ENCODE measurements around the gene CACNB2.

CACNB2 gene

DNA sequence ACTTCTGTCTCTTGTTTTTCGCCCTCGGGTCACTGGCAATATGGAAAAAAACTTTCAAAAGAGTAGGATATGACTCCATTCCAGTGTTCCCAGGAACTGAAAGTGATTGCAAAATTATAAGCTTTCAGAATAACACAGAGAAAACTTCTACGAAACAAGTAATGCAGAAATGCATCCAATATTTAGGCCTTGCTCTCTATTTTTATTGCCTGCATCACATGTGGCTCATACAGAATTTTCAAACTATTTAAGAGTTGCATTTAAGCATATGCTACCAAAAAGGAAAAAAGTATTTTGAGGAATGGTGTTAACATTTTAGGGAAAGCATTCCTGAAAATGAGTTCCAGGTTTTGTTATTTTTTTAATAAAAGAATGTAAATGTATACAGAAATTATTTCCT lies 228.0 kb downstream of the CACNB2 start:
- TF ChIP-seq GATA2 (IDR thresholded peaks at IDR 0.05; ENCODE audit: low read depth, low read length) (no peak), GATA3 (IDR thresholded peaks at IDR 0.05; ENCODE audit: low read depth, low read length) (no peak)

DNA sequence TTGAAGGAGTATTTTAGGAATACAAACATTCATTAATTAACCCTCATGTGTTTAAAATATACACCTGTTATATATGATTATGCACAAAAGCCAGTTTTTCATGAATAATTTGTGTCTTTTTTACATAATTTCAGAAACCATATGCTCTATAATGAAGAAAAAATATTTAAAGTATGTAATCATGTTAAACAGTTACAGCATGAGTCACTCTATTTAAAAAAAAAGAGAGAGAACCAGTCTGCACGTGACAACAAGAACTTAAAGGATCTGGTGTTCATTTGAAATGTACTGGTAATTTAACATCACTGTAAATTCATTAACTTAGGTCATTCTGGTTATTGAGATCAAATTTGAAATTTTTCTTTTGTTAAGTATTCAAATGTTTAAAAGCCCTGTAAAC lies 228.5 kb downstream of the CACNB2 start:
- TF ChIP-seq GATA3 (IDR thresholded peaks at IDR 0.05; ENCODE audit: low read depth, low read length): no peak

DNA sequence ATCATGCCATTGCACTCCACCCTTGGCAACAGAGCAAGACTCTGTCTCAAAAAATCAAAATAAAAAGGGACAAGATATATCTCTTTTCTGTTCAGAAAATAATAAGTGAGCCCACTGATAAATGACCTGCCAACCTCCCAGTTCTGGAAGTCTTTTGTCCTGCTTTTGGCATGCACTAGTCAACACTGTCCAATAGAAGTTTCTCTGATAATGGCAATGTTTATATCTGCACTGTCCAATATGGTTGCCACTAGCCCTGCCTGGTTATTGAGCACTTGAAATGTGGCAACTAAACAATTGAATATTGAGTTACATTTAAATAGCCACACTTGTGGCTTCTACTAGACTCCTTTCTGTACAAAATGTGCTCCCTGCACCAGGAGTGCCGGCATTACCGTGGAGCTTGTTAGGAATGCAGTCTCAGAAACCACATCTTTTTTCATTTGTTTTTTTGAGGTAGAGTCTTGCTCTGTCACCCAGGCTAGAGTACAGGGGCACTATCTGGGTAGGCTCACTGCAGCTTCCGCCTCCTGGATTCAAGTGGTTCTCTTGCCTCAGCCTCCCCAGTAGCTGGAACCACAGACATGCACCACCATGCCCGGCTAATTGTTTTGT lies 229.7 kb downstream of the CACNB2 start:
- TF ChIP-seq GATA3 (IDR thresholded peaks at IDR 0.05; ENCODE audit: low read depth, low read length) (no peak), GATA2 (IDR thresholded peaks at IDR 0.05; ENCODE audit: low read depth, low read length) (no peak)

DNA sequence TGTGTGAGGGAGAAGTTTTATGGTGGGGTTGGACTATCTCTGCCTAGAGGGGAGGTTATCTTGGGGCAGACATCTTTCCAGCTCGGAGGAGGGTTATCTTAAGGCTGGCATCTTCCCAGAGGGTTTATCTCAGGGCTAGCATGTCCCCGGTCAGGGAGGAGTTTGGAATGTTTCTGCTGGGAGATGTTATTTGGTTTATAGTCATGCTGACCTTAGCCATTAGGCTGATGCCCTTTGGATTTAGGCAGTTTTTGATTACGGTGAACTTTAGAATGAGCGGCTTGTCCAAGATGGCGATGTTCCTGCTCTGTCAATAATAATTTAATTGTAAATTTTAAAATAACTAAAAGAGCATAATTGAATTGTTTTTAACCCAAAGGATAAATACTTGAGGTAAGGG lies 236.4 kb downstream of the CACNB2 start:
- TF ChIP-seq GATA3 (IDR thresholded peaks at IDR 0.05; ENCODE audit: low read depth, low read length): no peak
- no peak for TF ChIP-seq GATA2 (IDR thresholded peaks at IDR 0.05; ENCODE audit: low read depth, low read length)

DNA sequence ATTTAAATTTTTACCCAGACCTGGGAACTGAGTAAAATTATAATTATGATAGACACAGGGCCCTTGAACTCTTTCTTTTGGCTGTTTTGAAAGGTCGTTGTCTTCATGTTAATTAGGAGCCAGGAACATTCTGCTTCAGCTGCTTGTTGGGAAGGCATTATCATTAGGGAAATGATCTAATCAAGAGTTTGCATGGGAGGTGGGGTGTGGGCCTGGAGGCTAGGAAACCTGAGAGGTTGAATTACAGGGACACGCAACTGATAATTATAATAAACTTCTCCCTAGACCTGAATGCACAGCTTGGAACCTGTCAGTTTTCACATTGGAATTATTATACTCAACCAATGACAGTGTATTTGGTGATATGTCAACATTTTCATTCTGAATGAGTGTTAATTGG lies 237.7 kb downstream of the CACNB2 start:
- no peak for TF ChIP-seq GATA2 (IDR thresholded peaks at IDR 0.05; ENCODE audit: low read depth, low read length)
- no peak for TF ChIP-seq GATA3 (IDR thresholded peaks at IDR 0.05; ENCODE audit: low read depth, low read length)

DNA sequence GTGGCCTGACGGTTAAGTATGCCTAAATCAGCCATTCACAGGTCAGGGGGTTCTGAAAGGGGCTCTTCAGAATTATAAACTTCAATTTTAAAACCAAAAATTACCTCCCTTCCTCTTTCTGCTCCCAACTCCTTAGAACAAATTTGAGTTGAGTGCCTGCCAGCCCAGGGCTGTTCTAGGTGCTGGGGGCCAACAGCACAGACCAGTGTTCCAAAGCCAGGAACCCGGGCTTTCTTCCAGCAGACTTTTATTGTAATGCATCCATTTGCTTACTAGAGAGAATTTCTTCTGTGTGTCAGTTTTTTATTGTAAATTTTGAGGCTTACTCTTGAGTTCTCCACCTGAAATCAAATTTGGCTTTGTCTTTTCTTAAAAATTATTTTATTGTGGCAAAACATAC lies 238.5 kb downstream of the CACNB2 start:
- TF ChIP-seq GATA2 (IDR thresholded peaks at IDR 0.05; ENCODE audit: low read depth, low read length): no peak

DNA sequence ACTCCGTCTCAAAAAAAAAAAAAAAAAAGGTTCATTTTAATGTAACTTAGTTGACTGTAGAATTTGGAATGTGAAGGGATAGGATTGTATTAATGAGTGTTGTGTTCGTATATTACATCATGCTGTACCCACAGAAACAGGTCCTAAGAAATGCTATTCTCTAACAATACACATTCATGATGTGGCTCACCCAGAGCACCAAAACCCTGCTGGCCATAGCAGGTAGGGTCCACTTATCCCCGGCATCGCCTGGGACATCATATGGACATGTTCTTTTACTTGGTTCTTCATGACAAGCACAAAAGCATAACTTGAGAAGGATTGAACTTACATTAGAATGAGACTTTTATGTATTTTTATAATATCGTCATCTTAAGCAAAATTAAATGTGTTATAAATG lies 241.5 kb downstream of the CACNB2 start:
- TF ChIP-seq GATA2 (IDR thresholded peaks at IDR 0.05; ENCODE audit: low read depth, low read length): no peak
- no peak for TF ChIP-seq GATA3 (IDR thresholded peaks at IDR 0.05; ENCODE audit: low read depth, low read length)

DNA sequence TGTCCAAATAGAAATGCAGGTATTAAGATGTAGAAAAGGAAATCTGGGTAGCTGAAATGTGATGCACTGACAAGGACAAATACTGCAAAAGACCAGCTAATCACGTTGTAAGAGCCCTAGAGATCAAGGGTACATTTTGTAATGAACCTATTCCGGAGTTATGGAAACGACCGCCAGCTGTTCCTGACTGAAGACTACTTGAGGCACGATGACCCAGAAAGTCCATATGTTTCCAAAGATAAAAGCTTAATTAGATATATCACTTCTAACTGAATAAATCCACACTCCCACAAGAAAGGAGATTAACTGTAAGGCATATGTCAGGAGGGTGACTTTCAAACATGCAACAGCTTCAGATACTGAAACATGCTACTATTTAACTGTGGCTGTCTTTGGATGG lies 257.7 kb downstream of the CACNB2 start:
- TF ChIP-seq GATA3 (IDR thresholded peaks at IDR 0.05; ENCODE audit: low read depth, low read length): no peak
- no peak for TF ChIP-seq GATA2 (IDR thresholded peaks at IDR 0.05; ENCODE audit: low read depth, low read length)

DNA sequence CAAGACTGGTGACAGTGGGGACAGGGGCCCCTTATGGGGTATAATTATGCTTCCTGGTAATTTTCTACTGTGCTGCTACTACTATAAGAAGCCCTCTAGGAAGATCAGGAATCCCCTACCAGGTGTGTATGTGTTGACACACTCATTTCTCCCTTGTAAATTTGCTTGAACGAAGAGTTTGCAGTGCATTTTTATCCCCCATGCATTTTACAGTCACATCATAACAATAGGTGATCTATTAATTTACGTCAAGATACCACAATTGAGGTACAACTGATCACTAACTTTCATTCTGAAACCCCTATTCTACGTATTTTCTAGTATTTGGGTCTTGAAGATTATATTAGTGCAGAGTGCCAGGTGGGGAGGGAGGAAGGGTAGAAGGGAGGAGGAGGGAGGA lies 258.9 kb downstream of the CACNB2 start:
- TF ChIP-seq GATA3 (IDR thresholded peaks at IDR 0.05; ENCODE audit: low read depth, low read length) (no peak), GATA2 (IDR thresholded peaks at IDR 0.05; ENCODE audit: low read depth, low read length) (no peak)

DNA sequence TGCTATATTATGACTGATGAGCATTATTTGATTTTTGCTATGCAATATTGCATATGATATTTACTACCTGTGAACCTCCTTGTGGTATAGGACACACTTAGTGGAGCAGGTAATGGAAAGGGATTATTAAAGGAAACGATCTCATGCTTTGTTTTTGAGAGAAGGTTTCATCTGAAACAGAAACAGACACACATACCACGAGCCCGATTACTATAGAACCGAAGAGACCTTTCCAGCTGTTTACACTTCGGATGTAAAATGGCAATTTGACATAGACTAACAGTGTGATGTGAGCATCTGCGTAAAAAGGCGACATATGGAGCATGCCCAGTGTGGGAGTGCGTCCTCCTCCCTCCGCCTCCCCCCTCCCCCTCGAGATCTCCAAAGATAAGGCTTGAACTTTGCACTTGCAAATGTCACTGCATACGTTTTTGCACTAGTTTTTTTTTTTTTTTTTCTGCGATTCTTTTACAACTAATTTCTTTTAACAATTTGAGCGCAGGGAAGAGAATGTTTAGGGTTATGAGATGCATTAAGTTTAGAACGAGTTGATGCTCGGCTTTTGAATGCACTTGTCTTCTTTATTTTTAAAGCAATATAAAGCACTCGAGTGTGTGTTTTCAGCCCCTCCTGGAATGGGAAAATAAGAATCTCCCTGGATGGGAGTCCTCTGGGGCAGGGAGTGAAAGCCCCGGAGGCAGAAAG lies 260.1 kb downstream of the CACNB2 start:
- peak; percentile 99 for TF ChIP-seq GATA2 (IDR thresholded peaks at IDR 0.05; ENCODE audit: low read depth, low read length)
- TF ChIP-seq GATA3 (IDR thresholded peaks at IDR 0.05; ENCODE audit: low read depth, low read length): peak; percentile 96

DNA sequence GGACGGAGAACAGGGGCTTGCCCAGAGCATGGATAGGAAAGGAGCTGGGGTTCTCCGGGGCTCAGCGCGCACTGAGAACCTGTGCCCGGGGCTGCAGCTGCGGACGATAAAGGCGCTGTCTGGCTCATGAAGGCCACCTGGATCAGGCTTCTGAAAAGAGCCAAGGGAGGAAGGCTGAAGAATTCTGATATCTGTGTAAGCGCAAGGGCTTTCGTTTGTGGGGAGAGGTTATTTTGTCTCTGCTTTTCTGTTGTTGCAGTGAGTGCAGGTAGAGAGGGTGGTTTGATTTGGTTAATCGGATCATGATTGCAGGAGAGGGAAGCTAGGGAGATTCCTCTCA lies 260.7 kb downstream of the CACNB2 start:
- TF ChIP-seq GATA2 (IDR thresholded peaks at IDR 0.05; ENCODE audit: low read depth, low read length) (no peak), GATA3 (IDR thresholded peaks at IDR 0.05; ENCODE audit: low read depth, low read length) (no peak)

DNA sequence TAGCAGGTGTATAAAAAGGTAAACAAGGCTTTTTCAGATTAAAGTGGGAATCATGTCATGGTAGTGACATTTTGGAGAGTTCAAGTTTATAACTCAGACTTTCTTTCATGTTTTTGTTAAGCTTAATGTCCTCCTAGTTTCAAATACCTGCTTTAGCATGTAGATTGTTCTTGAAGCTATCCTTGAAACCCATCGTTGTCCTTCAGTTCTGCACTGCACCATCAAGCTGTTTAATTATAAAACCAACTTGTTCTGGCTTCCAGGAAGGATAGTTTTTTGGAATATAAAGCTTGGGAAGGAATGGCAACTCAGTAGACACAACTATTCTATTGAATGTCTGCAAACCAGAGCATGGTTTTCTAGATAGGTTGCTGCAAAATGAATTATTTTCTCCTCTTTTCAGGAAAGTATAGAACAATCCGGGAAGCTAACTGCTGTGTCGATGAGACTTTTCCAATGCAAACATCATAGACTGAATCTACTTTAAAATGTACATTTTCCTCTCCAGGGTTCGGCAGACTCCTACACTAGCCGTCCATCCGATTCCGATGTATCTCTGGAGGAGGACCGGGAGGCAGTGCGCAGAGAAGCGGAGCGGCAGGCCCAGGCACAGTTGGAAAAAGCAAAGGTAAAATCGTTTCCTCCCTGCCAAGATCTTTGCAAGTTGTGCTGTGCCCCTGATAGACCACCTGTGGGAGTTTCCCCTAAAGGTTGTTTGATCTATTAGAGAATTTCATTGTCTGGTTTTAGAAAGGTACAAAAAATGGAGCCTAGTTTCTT lies 261.4 kb downstream of the CACNB2 start:
- TF ChIP-seq GATA3 (IDR thresholded peaks at IDR 0.05; ENCODE audit: low read depth, low read length) (no peak), GATA2 (IDR thresholded peaks at IDR 0.05; ENCODE audit: low read depth, low read length) (no peak)

DNA sequence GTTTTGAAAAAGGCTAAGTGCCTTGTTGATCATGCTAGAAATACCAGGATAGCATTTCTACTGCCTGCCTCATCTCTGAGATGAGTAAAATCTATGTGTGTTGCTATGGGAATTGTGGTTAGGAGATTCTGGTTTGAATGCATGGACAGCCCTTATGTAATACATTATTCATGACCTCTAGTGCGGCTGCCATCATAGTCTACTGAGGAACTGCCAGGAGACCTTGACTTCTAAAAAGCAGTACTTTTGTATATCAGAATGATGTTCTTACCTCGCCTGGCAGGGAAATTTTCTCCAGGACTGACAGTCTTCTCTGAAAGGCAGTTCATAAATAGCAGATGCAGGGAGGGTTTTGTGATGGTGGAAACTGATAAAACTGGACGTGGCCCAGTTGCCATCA lies 262.6 kb downstream of the CACNB2 start:
- TF ChIP-seq GATA3 (IDR thresholded peaks at IDR 0.05; ENCODE audit: low read depth, low read length) (no peak), GATA2 (IDR thresholded peaks at IDR 0.05; ENCODE audit: low read depth, low read length) (peak; percentile 62; the same call in 1 of the 2 replicates)

DNA sequence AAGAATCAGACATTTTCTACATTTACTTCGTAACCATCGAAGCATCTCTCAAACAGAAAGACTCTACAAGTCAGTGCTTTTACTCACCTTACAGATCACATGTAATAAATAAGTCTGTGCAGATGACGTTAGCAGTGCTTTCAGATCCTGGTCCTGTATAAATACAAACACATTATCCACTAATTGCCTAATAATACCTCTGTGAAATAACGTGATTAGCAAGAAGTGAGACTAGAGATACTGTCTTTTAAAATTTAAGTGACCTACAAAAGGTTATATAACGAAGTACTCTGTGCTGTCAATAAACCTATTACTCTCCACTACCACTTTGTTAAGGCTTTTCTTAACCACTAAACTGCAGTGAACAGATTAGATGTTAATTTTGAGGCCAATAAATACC lies 264.3 kb downstream of the CACNB2 start:
- TF ChIP-seq GATA2 (IDR thresholded peaks at IDR 0.05; ENCODE audit: low read depth, low read length) (no peak), GATA3 (IDR thresholded peaks at IDR 0.05; ENCODE audit: low read depth, low read length) (no peak)

DNA sequence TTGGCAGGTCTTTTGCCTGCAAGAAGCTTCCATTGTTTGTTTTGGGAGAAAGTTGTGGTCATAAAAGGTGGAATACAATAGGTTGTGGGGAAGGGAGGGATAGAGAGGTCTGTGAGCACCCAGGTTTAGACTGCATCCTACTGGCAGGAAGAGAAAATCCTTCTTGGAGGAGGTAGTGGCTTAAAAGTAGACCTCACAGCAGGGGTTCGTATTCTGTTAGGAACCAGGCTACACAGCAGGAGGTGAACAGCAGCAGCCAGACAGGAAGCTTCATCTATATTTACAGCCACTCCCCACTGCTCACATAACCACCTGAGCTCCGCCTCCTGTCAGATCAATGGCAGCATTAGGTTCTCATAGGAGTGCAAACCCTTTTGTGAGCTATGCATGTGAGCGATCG lies 265.9 kb downstream of the CACNB2 start:
- no peak for TF ChIP-seq GATA2 (IDR thresholded peaks at IDR 0.05; ENCODE audit: low read depth, low read length)
- no peak for TF ChIP-seq GATA3 (IDR thresholded peaks at IDR 0.05; ENCODE audit: low read depth, low read length)

Measured in SH-SY5Y (cell line).